GM12878 (cell line): Measurements from ENCODE around the gene NUMA1. TPM values are rescaled to one million over a fixed set of nuclear protein-coding genes. Genes with fewer than 3 reads are reported as not detected.

Source experiments
- CHD1 ChIP-seq: IDR thresholded peaks from 2 replicates; pipeline ENCODE4 v1.6.1; 2012; ENCODE audit warnings: low read depth, low read length, improper control_type of control experiment
- CREB1 ChIP-seq: IDR thresholded peaks from 2 replicates; pipeline ENCODE4 v1.6.1; 2012; ENCODE audit warnings: low read depth, mild to moderate bottlenecking, inconsistent platforms
- DPF2 ChIP-seq: fragments of 450-650 bp; IDR thresholded peaks from 2 replicates; pipeline ENCODE4 v1.6.1; 2017; ENCODE audit warnings: mild to moderate bottlenecking
- MTA2 ChIP-seq: fragments of 450-650 bp; IDR thresholded peaks from 2 replicates; pipeline ENCODE4 v1.6.1; 2016; ENCODE audit warnings: low read depth, mild to moderate bottlenecking, moderate library complexity
- MXI1 ChIP-seq: fragments of 150-350 bp; IDR thresholded peaks from 2 replicates; pipeline ENCODE4 v1.6.1; 2011; ENCODE audit warnings: low read depth, mild to moderate bottlenecking, inconsistent platforms, low read length, improper control_type of control experiment
- NFYB ChIP-seq: IDR thresholded peaks from 2 replicates; pipeline ENCODE4 v1.6.1; 2011; ENCODE audit warnings: low read depth, mild to moderate bottlenecking, low read length, improper control_type of control experiment, moderate library complexity; ENCODE audit not compliant: insufficient read depth
- PML ChIP-seq: IDR thresholded peaks from 2 replicates; pipeline ENCODE4 v1.6.1; 2012; ENCODE audit warnings: low read length, inconsistent platforms
- SIX5 ChIP-seq: IDR thresholded peaks from 2 replicates; pipeline ENCODE4 v1.6.1; 2011; ENCODE audit warnings: mild to moderate bottlenecking, low read depth, low read length, moderate library complexity; ENCODE audit not compliant: severe bottlenecking
- SREBF1 ChIP-seq: IDR thresholded peaks from 2 replicates; pipeline ENCODE4 v1.6.1; 2012; ENCODE audit warnings: mild to moderate bottlenecking, low read length
- TAF1 ChIP-seq: IDR thresholded peaks from 2 replicates; pipeline ENCODE4 v1.6.1; 2011; ENCODE audit warnings: mild to moderate bottlenecking, low read depth, low read length, borderline replicate concordance
- YY1 ChIP-seq: IDR thresholded peaks from 2 replicates; pipeline ENCODE4 v1.6.1; 2011; ENCODE audit warnings: low read depth, mild to moderate bottlenecking, low read length
- polyA plus RNA-seq, 11 experiments: library from polyadenylated mRNA; depleted of rRNA in 4 of 11; unstranded in 6 of 11; stranded (reverse) in 5 of 11; fragments of >200 nt; fragmentation: Nextera tagmentation in 4 of 11; fragmentation: Illumina TruSeq in 1 of 11; extraction: Ambion mirVana in 4 of 11; extraction: Trizol in 1 of 11; gene quantifications; 1 replicate in 1 of 11; 2 replicates in 10 of 11; pipeline versions ENCODE4 v1.2.1 to v1.2.3, GENCODE V29; 2011 to 2016; ENCODE audit warnings: inconsistent platforms in 2 of 11, missing spikeins in 2 of 11, low read depth in 1 of 11
- total RNA-seq, 4 experiments: library from RNA; depleted of rRNA in 3 of 4; stranded (reverse); fragments of >200 nt in 3 of 4; fragmentation: Illumina TruSeq in 1 of 4; extraction: Trizol in 1 of 4; gene quantifications; 2 replicates each; pipeline versions ENCODE4 v1.2.1 to v1.2.3, GENCODE V29; 2013 to 2021
- TF ChIP-seq, protein P1 (sequence below): fragments of 450-650 bp; formaldehyde crosslinking; IDR thresholded peaks from 2 replicates; pipeline ENCODE4 v1.4.0; 2020; ENCODE audit warnings: mild to moderate bottlenecking, moderate library complexity
- TF ChIP-seq, protein P2 (sequence below): fragments of 150-350 bp; IDR thresholded peaks from 2 replicates; pipeline ENCODE4 v1.6.1; 2014; ENCODE audit warnings: mild to moderate bottlenecking, low read depth, low read length
- TF ChIP-seq, protein P3 (sequence below): fragments of 450-650 bp; IDR thresholded peaks from 2 replicates; pipeline ENCODE4 v1.6.1; 2018; ENCODE audit warnings: mild to moderate bottlenecking, low read depth, moderate library complexity; ENCODE audit not compliant: partially characterized antibody
- TF ChIP-seq, protein P4 (sequence below): fragments of 450-650 bp; formaldehyde crosslinking; IDR thresholded peaks from 2 replicates; pipeline ENCODE4 v1.5.0; 2022; ENCODE audit warnings: mild to moderate bottlenecking, missing genetic modification characterization
- TF ChIP-seq, protein P5 (sequence below): fragments of 450-650 bp; IDR thresholded peaks from 2 replicates; pipeline ENCODE4 v1.6.1; 2016; ENCODE audit warnings: mild to moderate bottlenecking

The NUMA1 gene
- total and polyA plus RNA-seq, 10 of the 15 experiments (the other 5 are each of a cell fraction or from before 2014, with no cell fraction given), result 5.5 to 111 (median 61.0) TPM

DNA sequence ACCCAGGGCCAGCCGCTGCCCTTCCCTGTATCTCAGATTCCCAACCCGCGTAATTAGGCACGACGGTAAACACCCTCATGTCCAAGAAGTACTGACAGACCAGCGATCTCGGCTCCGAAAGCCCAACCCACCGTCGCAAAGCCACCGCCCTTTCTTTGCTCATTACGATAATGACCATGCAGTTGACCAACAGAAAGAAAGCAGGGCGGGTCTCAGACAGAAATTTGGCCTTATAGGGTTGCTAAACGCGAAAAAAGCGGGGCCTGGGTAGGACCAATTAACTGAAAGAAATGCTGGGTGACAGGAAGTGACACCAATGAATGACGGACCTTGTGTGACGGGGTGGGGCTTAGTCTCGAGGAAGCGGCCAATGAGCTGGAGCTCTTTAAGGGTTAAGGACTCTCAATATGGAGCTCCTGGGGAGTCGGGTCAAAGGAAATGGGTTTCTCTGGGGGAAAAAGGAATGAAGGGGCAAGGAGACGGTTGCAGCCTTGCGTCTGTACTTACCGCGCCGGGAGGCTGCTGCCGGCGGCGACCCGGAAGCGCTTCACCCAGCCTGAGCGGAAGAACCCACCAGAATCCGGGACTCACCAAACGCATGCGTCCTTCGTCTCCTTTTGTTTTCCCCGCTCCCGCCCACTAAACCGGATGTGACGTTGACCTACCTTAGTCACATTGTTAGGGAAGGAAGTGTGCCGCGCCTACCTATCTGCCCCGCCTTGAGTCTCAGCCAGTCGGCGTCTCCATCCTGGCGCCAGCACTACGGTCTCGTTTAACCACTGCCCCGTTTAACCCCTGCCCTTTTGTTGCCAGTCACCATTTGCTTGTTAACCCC lies 32.0 kb upstream of the NUMA1 start, which contains the start of gene ANAPC15 (continued):
- TF ChIP-seq, protein P1, sequence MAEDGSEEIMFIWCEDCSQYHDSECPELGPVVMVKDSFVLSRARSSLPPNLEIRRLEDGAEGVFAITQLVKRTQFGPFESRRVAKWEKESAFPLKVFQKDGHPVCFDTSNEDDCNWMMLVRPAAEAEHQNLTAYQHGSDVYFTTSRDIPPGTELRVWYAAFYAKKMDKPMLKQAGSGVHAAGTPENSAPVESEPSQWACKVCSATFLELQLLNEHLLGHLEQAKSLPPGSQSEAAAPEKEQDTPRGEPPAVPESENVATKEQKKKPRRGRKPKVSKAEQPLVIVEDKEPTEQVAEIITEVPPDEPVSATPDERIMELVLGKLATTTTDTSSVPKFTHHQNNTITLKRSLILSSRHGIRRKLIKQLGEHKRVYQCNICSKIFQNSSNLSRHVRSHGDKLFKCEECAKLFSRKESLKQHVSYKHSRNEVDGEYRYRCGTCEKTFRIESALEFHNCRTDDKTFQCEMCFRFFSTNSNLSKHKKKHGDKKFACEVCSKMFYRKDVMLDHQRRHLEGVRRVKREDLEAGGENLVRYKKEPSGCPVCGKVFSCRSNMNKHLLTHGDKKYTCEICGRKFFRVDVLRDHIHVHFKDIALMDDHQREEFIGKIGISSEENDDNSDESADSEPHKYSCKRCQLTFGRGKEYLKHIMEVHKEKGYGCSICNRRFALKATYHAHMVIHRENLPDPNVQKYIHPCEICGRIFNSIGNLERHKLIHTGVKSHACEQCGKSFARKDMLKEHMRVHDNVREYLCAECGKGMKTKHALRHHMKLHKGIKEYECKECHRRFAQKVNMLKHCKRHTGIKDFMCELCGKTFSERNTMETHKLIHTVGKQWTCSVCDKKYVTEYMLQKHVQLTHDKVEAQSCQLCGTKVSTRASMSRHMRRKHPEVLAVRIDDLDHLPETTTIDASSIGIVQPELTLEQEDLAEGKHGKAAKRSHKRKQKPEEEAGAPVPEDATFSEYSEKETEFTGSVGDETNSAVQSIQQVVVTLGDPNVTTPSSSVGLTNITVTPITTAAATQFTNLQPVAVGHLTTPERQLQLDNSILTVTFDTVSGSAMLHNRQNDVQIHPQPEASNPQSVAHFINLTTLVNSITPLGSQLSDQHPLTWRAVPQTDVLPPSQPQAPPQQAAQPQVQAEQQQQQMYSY (CRISPR knock-in tag), result no peak
- TF ChIP-seq, protein P2, sequence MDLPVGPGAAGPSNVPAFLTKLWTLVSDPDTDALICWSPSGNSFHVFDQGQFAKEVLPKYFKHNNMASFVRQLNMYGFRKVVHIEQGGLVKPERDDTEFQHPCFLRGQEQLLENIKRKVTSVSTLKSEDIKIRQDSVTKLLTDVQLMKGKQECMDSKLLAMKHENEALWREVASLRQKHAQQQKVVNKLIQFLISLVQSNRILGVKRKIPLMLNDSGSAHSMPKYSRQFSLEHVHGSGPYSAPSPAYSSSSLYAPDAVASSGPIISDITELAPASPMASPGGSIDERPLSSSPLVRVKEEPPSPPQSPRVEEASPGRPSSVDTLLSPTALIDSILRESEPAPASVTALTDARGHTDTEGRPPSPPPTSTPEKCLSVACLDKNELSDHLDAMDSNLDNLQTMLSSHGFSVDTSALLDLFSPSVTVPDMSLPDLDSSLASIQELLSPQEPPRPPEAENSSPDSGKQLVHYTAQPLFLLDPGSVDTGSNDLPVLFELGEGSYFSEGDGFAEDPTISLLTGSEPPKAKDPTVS, result no peak
- TF ChIP-seq SIX5, result peak; percentile 2
- TF ChIP-seq, protein P3, sequence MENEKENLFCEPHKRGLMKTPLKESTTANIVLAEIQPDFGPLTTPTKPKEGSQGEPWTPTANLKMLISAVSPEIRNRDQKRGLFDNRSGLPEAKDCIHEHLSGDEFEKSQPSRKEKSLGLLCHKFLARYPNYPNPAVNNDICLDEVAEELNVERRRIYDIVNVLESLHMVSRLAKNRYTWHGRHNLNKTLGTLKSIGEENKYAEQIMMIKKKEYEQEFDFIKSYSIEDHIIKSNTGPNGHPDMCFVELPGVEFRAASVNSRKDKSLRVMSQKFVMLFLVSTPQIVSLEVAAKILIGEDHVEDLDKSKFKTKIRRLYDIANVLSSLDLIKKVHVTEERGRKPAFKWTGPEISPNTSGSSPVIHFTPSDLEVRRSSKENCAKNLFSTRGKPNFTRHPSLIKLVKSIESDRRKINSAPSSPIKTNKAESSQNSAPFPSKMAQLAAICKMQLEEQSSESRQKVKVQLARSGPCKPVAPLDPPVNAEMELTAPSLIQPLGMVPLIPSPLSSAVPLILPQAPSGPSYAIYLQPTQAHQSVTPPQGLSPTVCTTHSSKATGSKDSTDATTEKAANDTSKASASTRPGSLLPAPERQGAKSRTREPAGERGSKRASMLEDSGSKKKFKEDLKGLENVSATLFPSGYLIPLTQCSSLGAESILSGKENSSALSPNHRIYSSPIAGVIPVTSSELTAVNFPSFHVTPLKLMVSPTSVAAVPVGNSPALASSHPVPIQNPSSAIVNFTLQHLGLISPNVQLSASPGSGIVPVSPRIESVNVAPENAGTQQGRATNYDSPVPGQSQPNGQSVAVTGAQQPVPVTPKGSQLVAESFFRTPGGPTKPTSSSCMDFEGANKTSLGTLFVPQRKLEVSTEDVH, result peak; percentile 93
- peak; percentile 9 for TF ChIP-seq MXI1
- peak; percentile 79; the same call in 1 of the 2 replicates for TF ChIP-seq DPF2
- no peak for TF ChIP-seq CHD1
- peak; percentile 72 for TF ChIP-seq TAF1
- peak; percentile 96 for TF ChIP-seq PML
- TF ChIP-seq MTA2, result peak; percentile 96
- TF ChIP-seq NFYB, result peak; percentile 88
- peak; percentile 80; the same call in 1 of the 2 replicates for TF ChIP-seq YY1
- peak; percentile 64; the same call in 1 of the 2 replicates for TF ChIP-seq SREBF1
- TF ChIP-seq CREB1, result peak; percentile 89
- TF ChIP-seq, protein P4, sequence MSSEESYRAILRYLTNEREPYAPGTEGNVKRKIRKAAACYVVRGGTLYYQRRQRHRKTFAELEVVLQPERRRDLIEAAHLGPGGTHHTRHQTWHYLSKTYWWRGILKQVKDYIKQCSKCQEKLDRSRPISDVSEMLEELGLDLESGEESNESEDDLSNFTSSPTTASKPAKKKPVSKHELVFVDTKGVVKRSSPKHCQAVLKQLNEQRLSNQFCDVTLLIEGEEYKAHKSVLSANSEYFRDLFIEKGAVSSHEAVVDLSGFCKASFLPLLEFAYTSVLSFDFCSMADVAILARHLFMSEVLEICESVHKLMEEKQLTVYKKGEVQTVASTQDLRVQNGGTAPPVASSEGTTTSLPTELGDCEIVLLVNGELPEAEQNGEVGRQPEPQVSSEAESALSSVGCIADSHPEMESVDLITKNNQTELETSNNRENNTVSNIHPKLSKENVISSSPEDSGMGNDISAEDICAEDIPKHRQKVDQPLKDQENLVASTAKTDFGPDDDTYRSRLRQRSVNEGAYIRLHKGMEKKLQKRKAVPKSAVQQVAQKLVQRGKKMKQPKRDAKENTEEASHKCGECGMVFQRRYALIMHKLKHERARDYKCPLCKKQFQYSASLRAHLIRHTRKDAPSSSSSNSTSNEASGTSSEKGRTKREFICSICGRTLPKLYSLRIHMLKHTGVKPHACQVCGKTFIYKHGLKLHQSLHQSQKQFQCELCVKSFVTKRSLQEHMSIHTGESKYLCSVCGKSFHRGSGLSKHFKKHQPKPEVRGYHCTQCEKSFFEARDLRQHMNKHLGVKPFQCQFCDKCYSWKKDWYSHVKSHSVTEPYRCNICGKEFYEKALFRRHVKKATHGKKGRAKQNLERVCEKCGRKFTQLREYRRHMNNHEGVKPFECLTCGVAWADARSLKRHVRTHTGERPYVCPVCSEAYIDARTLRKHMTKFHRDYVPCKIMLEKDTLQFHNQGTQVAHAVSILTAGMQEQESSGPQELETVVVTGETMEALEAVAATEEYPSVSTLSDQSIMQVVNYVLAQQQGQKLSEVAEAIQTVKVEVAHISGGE (CRISPR knock-in tag), result no peak
- TF ChIP-seq, protein P5, sequence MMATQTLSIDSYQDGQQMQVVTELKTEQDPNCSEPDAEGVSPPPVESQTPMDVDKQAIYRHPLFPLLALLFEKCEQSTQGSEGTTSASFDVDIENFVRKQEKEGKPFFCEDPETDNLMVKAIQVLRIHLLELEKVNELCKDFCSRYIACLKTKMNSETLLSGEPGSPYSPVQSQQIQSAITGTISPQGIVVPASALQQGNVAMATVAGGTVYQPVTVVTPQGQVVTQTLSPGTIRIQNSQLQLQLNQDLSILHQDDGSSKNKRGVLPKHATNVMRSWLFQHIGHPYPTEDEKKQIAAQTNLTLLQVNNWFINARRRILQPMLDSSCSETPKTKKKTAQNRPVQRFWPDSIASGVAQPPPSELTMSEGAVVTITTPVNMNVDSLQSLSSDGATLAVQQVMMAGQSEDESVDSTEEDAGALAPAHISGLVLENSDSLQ, result peak; percentile 99
